Measurements from ENCODE around the gene DCAF5. TPM values are rescaled to one million over a fixed set of nuclear protein-coding genes. Genes with fewer than 3 reads are reported as not detected.

The DCAF5 gene
- total and polyA plus RNA-seq, 2 experiments from 2014 or later = 50.0 to 58.2 TPM

GRCh38 chr14:69152181-69152901 is 578 bp downstream of the DCAF5 start:
- Histone ChIP-seq H3K9me3 (ENCODE audit: low read depth) (no peaks in the 10 kb centered on the region), H3K27me3 (no peaks in the 10 kb centered on the region), H3K36me3 (no peaks in the 10 kb centered on the region), H3K27ac (peak overlapping the region; percentile 90), H3K4me1 (ENCODE audit: low read depth) (peaks cover 4% of the 10 kb centered on the region), H3K4me3 (peak overlapping the region; percentile 82)
- TF ChIP-seq CTCF (IDR thresholded peaks at IDR 0.05; ENCODE audit: low read depth, low read length) = no peak
- peak; percentile 56 to 62 for DNase-seq (ENCODE audit: low read depth in 1 of 2, low spot score in 1 of 2)

- H3K27me3 ChIP-seq = no peaks in the 10 kb centered on the region
- no peaks in the 10 kb centered on the region for H3K36me3 ChIP-seq
- peaks cover 4% of the 10 kb centered on the region for H3K4me1 ChIP-seq (ENCODE audit: low read depth)
- TF ChIP-seq CTCF (IDR thresholded peaks at IDR 0.05; ENCODE audit: low read depth, low read length) = peak; percentile 26
- H3K9me3 ChIP-seq (ENCODE audit: low read depth) = no peaks in the 10 kb centered on the region
- DNase-seq (ENCODE audit: low read depth in 1 of 2, low spot score in 1 of 2) = peak; percentile 66 to 89
- H3K27ac ChIP-seq = peak overlapping the region; percentile 90
- peak overlapping the region; percentile 82 for H3K4me3 ChIP-seq
These were observed 1.3 kb downstream of the DCAF5 start for GRCh38 chr14:69151458-69152180.

GRCh38 chr14:69149461-69150244 is 3.3 kb downstream of the DCAF5 start:
- Histone ChIP-seq H3K4me3 (no peak overlapping the region), H3K27ac (no peak overlapping the region), H3K4me1 (ENCODE audit: low read depth) (peaks cover 4% of the 10 kb centered on the region), H3K27me3 (no peaks in the 10 kb centered on the region), H3K36me3 (no peaks in the 10 kb centered on the region), H3K9me3 (ENCODE audit: low read depth) (no peaks in the 10 kb centered on the region)
- no peak for DNase-seq (ENCODE audit: low read depth in 1 of 2, low spot score in 1 of 2)
- TF ChIP-seq CTCF (IDR thresholded peaks at IDR 0.05; ENCODE audit: low read depth, low read length) = no peak

GRCh38 chr14:69142101-69142500 is 10.8 kb downstream of the DCAF5 start:
- H3K27ac ChIP-seq = no peak overlapping the region
- no peak overlapping the region for H3K4me3 ChIP-seq
- H3K4me1 ChIP-seq (ENCODE audit: low read depth) = peaks cover 18% of the 10 kb centered on the region
- no peaks in the 10 kb centered on the region for H3K36me3 ChIP-seq
- DNase-seq (ENCODE audit: low read depth in 1 of 2, low spot score in 1 of 2) = no peak
- H3K27me3 ChIP-seq = no peaks in the 10 kb centered on the region
- no peaks in the 10 kb centered on the region for H3K9me3 ChIP-seq (ENCODE audit: low read depth)
- no peak for TF ChIP-seq CTCF (IDR thresholded peaks at IDR 0.05; ENCODE audit: low read depth, low read length)

GRCh38 chr14:69141550-69141949 is 11.4 kb downstream of the DCAF5 start:
- no peak overlapping the region for H3K27ac ChIP-seq
- no peaks in the 10 kb centered on the region for H3K9me3 ChIP-seq (ENCODE audit: low read depth)
- peaks cover 18% of the 10 kb centered on the region for H3K4me1 ChIP-seq (ENCODE audit: low read depth)

More at GRCh38 chr14:69141550-69141949, 11.4 kb downstream of the DCAF5 start:
- Histone ChIP-seq H3K4me3 (no peak overlapping the region), H3K27me3 (no peaks in the 10 kb centered on the region), H3K36me3 (no peaks in the 10 kb centered on the region)
- no peak for DNase-seq (ENCODE audit: low read depth in 1 of 2, low spot score in 1 of 2)
- no peak for TF ChIP-seq CTCF (IDR thresholded peaks at IDR 0.05; ENCODE audit: low read depth, low read length)

Measured in cardiac muscle cell (in vitro differentiated cells and primary cell).